T-cell (primary cell): ENCODE measurements around the gene AK8. TPM values are rescaled to one million over a fixed set of nuclear protein-coding genes. Genes with fewer than 3 reads are reported as not detected.
"Not testable (repeated sequence)": the region's sequence is repeated elsewhere in the genome, so short reads cannot be mapped to it uniquely, and the experiment has no call there.

ENCODE experiments used
- ATAC-seq, 4 experiments: fragments of 200-7000 bp in 3 of 4; fragments of 150-1000 bp in 1 of 4; cut with Tn5 transposase; replicated peaks in 1 of 4; 1 replicate in 3 of 4; 2 replicates in 1 of 4; pipeline ENCODE4 v1.10.0; 2021; ENCODE audit warnings: moderate library complexity in 3 of 4, mild to moderate bottlenecking in 2 of 4, moderate number of reproducible peaks in 1 of 4
- CTCF ChIA-PET, 2 donors: fragments of 300-600 bp; sonication (Branson Sonifier 250); formaldehyde crosslinking; loops; one replicate each; lab custom pipeline; 2022; ENCODE audit warnings: antibody characterized with exemption in 2 of 2; lab: Charles Lee
- POLR2A ChIA-PET, 2 donors: fragments of 300-600 bp; sonication (Branson Sonifier 250); formaldehyde crosslinking; loops; one replicate each; lab custom pipeline; 2022; ENCODE audit warnings: antibody characterized with exemption in 2 of 2; lab: Charles Lee
- DNase-seq, 35 experiments: peaks; one replicate each; pipeline versions ENCODE4 v3.0.0 to v3.0.0-alpha.2; 2013 to 2023
- H3K27ac ChIP-seq: one replicate; pipeline ENCODE4 v1.5.1; 2013; ENCODE audit warnings: low read length
- H3K27me3 ChIP-seq, 2 experiments: replicated peaks in 1 of 2; 1 replicate in 1 of 2; 2 replicates in 1 of 2; pipeline versions ENCODE4 v1.6.1 to v1.7.0; 2013; ENCODE audit warnings: low read length in 1 of 2, mixed read lengths in 1 of 2; ENCODE audit not compliant: control insufficient read depth in 2 of 2, insufficient read depth in 2 of 2; ENCODE audit errors: extremely low read depth in 1 of 2
- H3K36me3 ChIP-seq, 2 donors: 1 replicate in 1 of 2; 2 replicates in 1 of 2; pipeline versions ENCODE4 v1.6.1 to v1.7.0; 2013; ENCODE audit warnings: low read length in 1 of 2; ENCODE audit not compliant: control insufficient read depth in 2 of 2, insufficient read depth in 1 of 2; ENCODE audit errors: extremely low read depth in 1 of 2
- H3K4me1 ChIP-seq, 2 experiments: 1 replicate in 1 of 2; 2 replicates in 1 of 2; pipeline versions ENCODE4 v1.6.1 to v1.7.0; 2013; ENCODE audit warnings: low read length in 2 of 2, mixed read lengths in 1 of 2; ENCODE audit not compliant: insufficient read depth in 2 of 2, control insufficient read depth in 1 of 2; ENCODE audit errors: extremely low read depth in 1 of 2
- H3K4me3 ChIP-seq, 2 donors: 1 replicate in 1 of 2; 2 replicates in 1 of 2; pipeline versions ENCODE4 v1.5.1 to v1.7.0; 2013; ENCODE audit warnings: mild to moderate bottlenecking in 2 of 2, low read length in 1 of 2, moderate library complexity in 1 of 2; ENCODE audit not compliant: control insufficient read depth in 1 of 2; ENCODE audit errors: extremely low read depth in 1 of 2
- H3K9me3 ChIP-seq: 2 replicates; pipeline ENCODE4 v1.7.0; 2013
- H3K27ac Mint-ChIP-seq, 2 donors: one replicate each; pipeline ENCODE4 v1.8.0; 2020 to 2021; ENCODE audit warnings: mild to moderate bottlenecking in 2 of 2, mixed read lengths in 2 of 2
- H3K27me3 Mint-ChIP-seq, 2 donors: one replicate each; pipeline ENCODE4 v1.8.0; 2021 to 2022; ENCODE audit warnings: mixed read lengths in 2 of 2
- H3K36me3 Mint-ChIP-seq: one replicate; pipeline ENCODE4 v1.8.0; 2021; ENCODE audit warnings: mixed read lengths
- H3K4me1 Mint-ChIP-seq, 3 donors: one replicate each; pipeline ENCODE4 v1.8.0; 2020 to 2022; ENCODE audit warnings: mixed read lengths in 3 of 3, mild to moderate bottlenecking in 1 of 3
- H3K4me3 Mint-ChIP-seq, 3 donors: one replicate each; pipeline ENCODE4 v1.8.0; 2020 to 2022; ENCODE audit warnings: mild to moderate bottlenecking in 3 of 3, mixed read lengths in 3 of 3, moderate library complexity in 3 of 3
- H3K9me3 Mint-ChIP-seq, 3 donors: one replicate each; pipeline ENCODE4 v1.8.0; 2020 to 2022; ENCODE audit warnings: mixed read lengths in 3 of 3
- WGBS: methylation state at CpG from one replicate; pipeline ENCODE4 v1.1.5; 2013; ENCODE audit warnings: missing lambda C conversion rate; ENCODE audit not compliant: insufficient coverage; 5-methylcytosine and 5-hydroxymethylcytosine counted together
- total RNA-seq, 35 experiments: library from RNA in 6 of 35; stranded (reverse) in 6 of 35; fragments of 120-200 nt in 1 of 35; gene quantifications; one replicate each; pipeline versions ENCODE4 v1.2.1 to v1.2.4 and lab custom pipeline; 2013 to 2026

AK8 gene
- total RNA-seq, 5 donors from 2014 or later (not counting 1 experiment from before 2014, with no cell fraction given) = not detected

GRCh38 chr9:132771752-132772151 lies 106.3 kb downstream of the AK8 start:
- H3K27me3 Mint-ChIP-seq, H3K27me3 ChIP-seq, POLR2A ChIA-PET, ATAC-seq, CTCF ChIA-PET, H3K27ac ChIP-seq, H3K4me3 ChIP-seq, DNase-seq, H3K36me3 Mint-ChIP-seq, H3K36me3 ChIP-seq, H3K9me3 Mint-ChIP-seq, H3K9me3 ChIP-seq: not testable (repeated sequence)
- peaks cover 16 to 24% of the 10 kb centered on the region in 2 experiments for H3K4me1 ChIP-seq
- H3K4me1 Mint-ChIP-seq = peaks cover 25 to 32% (median 25%) of the 10 kb centered on the region in 3 donors
- H3K27ac Mint-ChIP-seq = peak overlapping the region; percentile 5 to 22
- 100% methylated on average over 1 of the region's 5 CpGs for WGBS
- H3K4me3 Mint-ChIP-seq = peak overlapping the region in 2 of 3 donors; percentile 96

- Mint-ChIP-seq H3K27ac (peak overlapping the region in 1 of 2 donors; percentile 98), H3K9me3 (peaks cover 0 to 4% (median 3%) of the 10 kb centered on the region in 3 donors), H3K27me3 (no peaks in the 10 kb centered on the region), H3K4me1 (peaks cover 25 to 32% (median 25%) of the 10 kb centered on the region in 3 donors), H3K4me3 (peak overlapping the region; percentile 96 to 99 (median 96)), H3K36me3 (peaks cover 6% of the 10 kb centered on the region)
- Histone ChIP-seq H3K4me1 (peaks cover 16 to 24% of the 10 kb centered on the region in 2 experiments), H3K36me3 (peaks cover 0 to 3% of the 10 kb centered on the region in 2 donors), H3K27ac (peak overlapping the region; percentile 86), H3K9me3 (no peaks in the 10 kb centered on the region), H3K27me3 (no peaks in the 10 kb centered on the region), H3K4me3 (peak overlapping the region; percentile 80 to 100)
- WGBS = 83% methylated on average over 10 of the region's 10 CpGs
- ChIA-PET CTCF (no interaction called here), POLR2A (no interaction called here)
- DNase-seq (no peak), ATAC-seq (no peak)
Observed at GRCh38 chr9:132770770-132771310, 107.2 kb downstream of the AK8 start.

- Histone ChIP-seq H3K36me3 (peaks cover 0 to 3% of the 10 kb centered on the region in 2 donors), H3K4me3 (peak overlapping the region; percentile 80 to 100), H3K4me1 (peaks cover 16 to 24% of the 10 kb centered on the region in 2 experiments), H3K9me3 (no peaks in the 10 kb centered on the region), H3K27me3 (no peaks in the 10 kb centered on the region), H3K27ac (peak overlapping the region; percentile 86)
- peaks cover 25 to 32% (median 25%) of the 10 kb centered on the region in 3 donors for H3K4me1 Mint-ChIP-seq
- 7% methylated on average over 40 of the region's 54 CpGs for WGBS
- DNase-seq (peak; percentile 11 to 73 (median 49)), ATAC-seq (peak; percentile 76 to 83 (median 78))
- peak overlapping the region; percentile 96 to 99 (median 96) for H3K4me3 Mint-ChIP-seq
- peaks cover 6% of the 10 kb centered on the region for H3K36me3 Mint-ChIP-seq
- H3K27me3 Mint-ChIP-seq = no peaks in the 10 kb centered on the region
- POLR2A ChIA-PET = interaction anchor here in 1 of 2 donors (0.8 kb wide), 1 partner anchor 1536 kb away, joined by 4 read pairs; no protein-coding TSS in a partner anchor
- CTCF ChIA-PET = interaction anchor here in 1 of 2 donors (0.7 to 1.6 kb wide), 2 partner anchors 11 to 90 kb away, joined by 3 to 7 read pairs; no protein-coding TSS in a partner anchor
- H3K27ac Mint-ChIP-seq = peak overlapping the region; percentile 96 to 98
- peaks cover 0 to 4% (median 3%) of the 10 kb centered on the region in 3 donors for H3K9me3 Mint-ChIP-seq
Observed at GRCh38 chr9:132769906-132770769, 107.9 kb downstream of the AK8 start.

GRCh38 chr9:132768932-132769905 lies 108.9 kb downstream of the AK8 start:
- Histone ChIP-seq H3K4me1 (peaks cover 16 to 24% of the 10 kb centered on the region in 2 experiments), H3K27me3 (no peaks in the 10 kb centered on the region), H3K27ac (peak overlapping the region; percentile 86), H3K9me3 (no peaks in the 10 kb centered on the region), H3K36me3 (peaks cover 0 to 3% of the 10 kb centered on the region in 2 donors), H3K4me3 (peak overlapping the region; percentile 80 to 100)
- WGBS = 1% methylated on average over 16 of the region's 25 CpGs
- peaks cover 6% of the 10 kb centered on the region for H3K36me3 Mint-ChIP-seq
- peak; percentile 30 to 79 (median 58) for DNase-seq
- peaks cover 25 to 32% (median 25%) of the 10 kb centered on the region in 3 donors for H3K4me1 Mint-ChIP-seq
- peak; percentile 67 to 76 (median 73) for ATAC-seq
- peaks cover 0 to 4% (median 3%) of the 10 kb centered on the region in 3 donors for H3K9me3 Mint-ChIP-seq
- ChIA-PET POLR2A (interaction anchor here in 1 of 2 donors (0.8 kb wide), 1 partner anchor 1535 kb away, joined by 4 read pairs; no protein-coding TSS in a partner anchor), CTCF (interaction anchor here in 1 of 2 donors (1.6 kb wide), 1 partner anchor 12 kb away, joined by 7 read pairs; no protein-coding TSS in a partner anchor)
- no peaks in the 10 kb centered on the region for H3K27me3 Mint-ChIP-seq
- peak overlapping the region; percentile 96 to 98 for H3K27ac Mint-ChIP-seq
- H3K4me3 Mint-ChIP-seq = peak overlapping the region; percentile 96 to 99 (median 96)

- H3K36me3 ChIP-seq = no peaks in the 10 kb centered on the region
- 75% methylated on average over 1 of the region's 3 CpGs for WGBS
- Mint-ChIP-seq H3K27me3 (peaks cover 6 to 13% of the 10 kb centered on the region in 2 donors), H3K27ac (no peak overlapping the region), H3K4me1 (peaks cover 2 to 5% (median 5%) of the 10 kb centered on the region in 3 donors), H3K9me3 (no peaks in the 10 kb centered on the region), H3K4me3 (no peak overlapping the region), H3K36me3 (no peaks in the 10 kb centered on the region)
- no peak for ATAC-seq
- H3K4me1 ChIP-seq = peaks cover 1 to 3% of the 10 kb centered on the region in 2 experiments
- H3K4me3 ChIP-seq = no peak overlapping the region
- no peak overlapping the region for H3K27ac ChIP-seq
- H3K27me3 ChIP-seq = peaks cover 0 to 7% of the 10 kb centered on the region in 2 experiments
- H3K9me3 ChIP-seq = no peaks in the 10 kb centered on the region
- CTCF ChIA-PET = no interaction called here
- no peak for DNase-seq
- POLR2A ChIA-PET = no interaction called here
Observed at GRCh38 chr9:132763574-132763973, 114.5 kb downstream of the AK8 start.
